IPS-11a (cell line): ENCODE results near the gene PUS7L.

Experiments used
- H3K4me3 ChIP-seq: one replicate; pipeline ENCODE4 v1.5.1; 2013; ENCODE audit warnings: low read depth, low read length, control low read depth

The PUS7L gene

DNA sequence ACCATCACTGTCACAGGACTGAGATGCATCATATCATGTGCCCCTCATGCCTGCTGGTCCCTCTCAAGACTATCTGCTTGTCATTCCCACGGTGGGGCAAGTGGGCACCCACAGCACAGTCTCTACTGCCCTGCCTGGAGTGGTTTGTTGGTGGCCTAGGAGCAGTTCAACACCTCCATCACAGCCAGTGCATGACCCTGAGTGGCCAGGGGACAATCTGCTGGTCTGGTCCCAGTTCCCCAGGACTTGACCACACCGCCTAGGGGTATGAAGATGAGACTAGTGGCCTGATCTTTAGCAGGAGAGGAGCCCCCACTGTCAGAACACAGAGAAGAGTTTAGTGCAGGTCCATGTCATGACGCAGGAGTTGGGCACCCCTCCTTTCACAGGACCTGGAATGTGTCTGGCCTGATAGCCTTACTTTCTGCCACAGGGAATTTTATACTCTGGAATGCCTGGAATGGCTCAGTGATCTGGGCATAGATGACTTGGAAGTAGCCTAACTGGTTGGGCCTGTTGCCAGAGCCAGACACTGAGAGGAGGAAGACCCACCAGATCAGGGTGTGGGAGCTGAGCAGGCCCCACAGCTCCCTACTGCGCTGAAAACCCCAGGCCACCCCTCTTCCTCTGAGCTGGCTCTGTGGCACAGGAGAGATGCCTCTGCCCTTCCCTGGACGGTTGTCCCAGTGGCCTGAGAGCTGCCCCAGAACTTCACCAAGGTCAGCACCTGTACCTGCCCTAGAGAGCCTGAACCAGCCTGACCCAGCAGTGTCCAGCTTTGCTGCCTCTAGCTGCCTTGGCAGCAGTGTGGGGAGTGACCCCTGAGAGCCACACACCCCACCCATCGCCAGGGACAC lies 83.3 kb downstream of the PUS7L start:
- no peak overlapping the region for H3K4me3 ChIP-seq

DNA sequence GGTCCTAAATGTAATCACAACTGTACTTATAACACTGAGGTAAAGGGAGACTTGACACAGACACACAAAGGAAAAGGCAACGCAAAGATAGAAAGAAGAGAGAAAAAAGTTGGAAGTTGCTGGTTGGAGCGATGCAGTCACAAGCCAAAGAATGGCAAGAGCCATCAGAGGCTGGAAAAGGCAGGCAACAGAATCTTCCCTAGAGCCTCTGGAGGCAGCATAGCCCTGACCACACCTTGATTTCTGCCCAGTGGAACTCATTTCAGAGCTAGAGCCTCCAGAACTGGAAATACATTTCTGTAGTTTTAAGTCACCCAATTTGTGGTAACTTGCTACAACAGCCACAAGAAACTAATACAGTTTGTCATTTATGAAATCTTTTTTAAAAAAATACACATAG lies 89.2 kb downstream of the PUS7L start:
- H3K4me3 ChIP-seq = no peak overlapping the region
